ENCODE data around the gene FHL2.
A peak's percentile ranks its signal among the peaks of the same experiment; 100 is the strongest.

FHL2 gene

DNA sequence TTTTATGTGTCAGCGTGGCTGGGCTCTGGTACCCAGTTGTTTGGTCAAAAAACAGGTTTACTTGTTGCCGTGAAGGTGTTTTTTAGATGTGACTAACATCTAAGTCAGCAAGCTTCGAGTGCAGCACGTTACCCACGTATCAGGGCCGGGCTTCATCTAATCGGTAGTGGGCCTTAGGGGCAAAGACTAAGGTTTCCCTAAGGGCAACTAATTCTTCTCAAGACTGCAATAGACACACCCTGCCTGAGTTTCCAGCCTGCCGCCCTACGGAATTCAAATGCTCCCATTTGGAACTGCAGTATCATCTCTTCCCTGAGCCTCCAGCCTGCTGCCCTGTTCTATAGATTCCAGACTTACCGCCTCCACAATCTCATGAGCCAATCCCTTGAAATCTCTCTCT, 27.7 kb downstream of the FHL2 start:
- Histone ChIP-seq H4K20me1 (peaks cover 0 to 6% (median 0%) of the 10 kb centered on the region in 11 experiments; a peak in 1 of 22 replicates), H3K4me3 (no peak overlapping the region), H3K4me1 (peaks cover 0 to 7% (median 0%) of the 10 kb centered on the region in 10 experiments; a peak in 2 of 20 replicates), H3K27me3 (no peaks in the 10 kb centered on the region), H3K36me3 (no peaks in the 10 kb centered on the region), H3K27ac (no peak overlapping the region), H3K9me3 (replicated peaks in 1 of 11) (no peaks in the 10 kb centered on the region), H3K4me2 (no peak overlapping the region), H3K9ac (peak overlapping the region in 1 of 11 experiments; percentile 34; a peak in 1 of 22 replicates)
- TF ChIP-seq Cebpa-rat (IDR thresholded peaks at IDR 0.05) = no peak

DNA sequence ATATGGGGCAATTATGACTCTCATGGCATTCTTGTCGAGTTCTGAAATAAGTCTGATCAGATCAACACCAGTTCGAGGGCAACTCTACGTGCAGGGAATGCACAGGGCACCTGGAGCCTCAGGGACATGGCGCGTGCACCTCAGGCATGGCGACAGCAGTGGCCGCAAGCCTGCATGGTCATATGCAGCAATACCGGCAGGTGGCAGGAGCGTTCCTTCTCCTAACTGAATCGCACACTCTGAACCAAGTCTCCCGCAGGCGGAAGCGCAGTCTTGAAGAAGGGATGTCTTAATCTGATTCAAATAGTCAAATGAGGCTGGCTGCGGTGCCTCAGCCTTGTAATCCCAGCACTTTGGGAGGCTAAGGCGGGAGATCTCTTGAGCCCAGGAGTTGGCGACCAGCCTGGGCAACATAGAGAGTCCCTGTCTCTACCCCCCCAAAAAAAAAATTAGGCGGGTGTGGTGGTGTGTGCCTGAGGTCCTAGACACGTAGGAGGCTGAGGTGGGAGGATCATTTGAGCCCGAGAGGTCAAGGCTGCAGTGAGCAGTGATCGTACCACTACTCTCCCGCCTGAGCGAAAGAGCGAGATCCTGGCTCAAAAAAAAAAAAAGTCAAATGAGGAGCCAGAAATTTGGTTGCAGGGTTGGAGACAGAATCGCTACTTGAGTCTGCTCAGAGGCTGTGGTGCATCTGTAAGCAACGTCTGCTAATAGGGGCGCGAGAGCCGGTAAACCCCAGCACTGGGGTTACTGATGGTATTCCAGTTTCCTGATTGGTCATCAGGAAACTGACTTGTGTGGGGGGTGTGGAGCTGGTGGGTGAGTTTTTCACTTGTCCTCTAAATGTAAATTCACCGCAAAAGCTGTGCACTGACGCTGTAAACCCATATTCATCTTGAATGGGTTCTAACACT, 28.8 kb downstream of the FHL2 start:
- Histone ChIP-seq H3K36me3 (no peaks in the 10 kb centered on the region), H3K27me3 (no peaks in the 10 kb centered on the region), H3K9ac (peak overlapping the region in 2 of 11 experiments; percentile 6 to 10; a peak in 3 of 22 replicates), H3K9me3 (replicated peaks in 1 of 11) (no peaks in the 10 kb centered on the region), H3K27ac (no peak overlapping the region), H3K4me2 (peak overlapping the region in 10 of 11 experiments; percentile 18 to 78 (median 52); a peak in 18 of 22 replicates), H3K4me1 (peaks cover 0 to 10% (median 2%) of the 10 kb centered on the region in 10 experiments; a peak in 5 of 20 replicates), H4K20me1 (peaks cover 0 to 6% (median 0%) of the 10 kb centered on the region in 11 experiments; a peak in 1 of 22 replicates), H3K4me3 (no peak overlapping the region)
- no peak for TF ChIP-seq Cebpa-rat (IDR thresholded peaks at IDR 0.05)

GRCh38 chr2:105368759-105369408, 30.0 kb downstream of the FHL2 start:
- Histone ChIP-seq H3K4me2 (no peak overlapping the region), H3K27ac (no peak overlapping the region), H3K9ac (no peak overlapping the region), H3K36me3 (no peaks in the 10 kb centered on the region), H3K9me3 (replicated peaks in 1 of 11) (no peaks in the 10 kb centered on the region), H4K20me1 (no peaks in the 10 kb centered on the region), H3K4me3 (no peak overlapping the region), H3K27me3 (no peaks in the 10 kb centered on the region), H3K4me1 (peaks cover 0 to 12% (median 3%) of the 10 kb centered on the region in 10 experiments; a peak in 5 of 20 replicates)
- no peak for TF ChIP-seq Cebpa-rat (IDR thresholded peaks at IDR 0.05)

DNA sequence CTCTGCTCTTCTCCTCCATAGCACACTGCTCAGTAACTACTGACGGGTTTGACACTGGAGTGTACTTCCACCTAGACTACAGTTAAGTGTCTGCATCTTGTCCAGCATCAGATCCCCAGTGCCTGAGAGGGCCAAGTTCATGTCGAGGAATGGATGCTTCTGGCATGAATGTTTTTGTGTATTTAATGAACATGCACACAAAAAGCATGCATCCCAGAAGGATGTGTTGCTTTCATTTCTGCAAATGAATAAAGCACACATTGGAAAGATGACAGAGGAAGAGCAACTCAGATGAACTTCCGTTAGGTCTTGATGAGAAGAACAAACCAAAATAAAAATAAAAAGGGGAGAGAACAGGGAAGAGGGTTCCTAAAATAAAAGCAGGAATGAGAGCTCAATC, 33.6 kb downstream of the FHL2 start:
- TF ChIP-seq Cebpa-rat (IDR thresholded peaks at IDR 0.05) = no peak
- no peaks in the 10 kb centered on the region for H3K27me3 ChIP-seq
- no peak overlapping the region for H3K9ac ChIP-seq
- no peak overlapping the region for H3K4me3 ChIP-seq
- peaks cover 0 to 15% (median 4%) of the 10 kb centered on the region in 11 experiments; a peak in 9 of 22 replicates for H3K36me3 ChIP-seq
- no peak overlapping the region for H3K27ac ChIP-seq
- H4K20me1 ChIP-seq = peaks cover 0 to 5% (median 0%) of the 10 kb centered on the region in 11 experiments; a peak in 2 of 22 replicates
- peak overlapping the region in 1 of 11 experiments; percentile 1; a peak in 1 of 22 replicates for H3K4me2 ChIP-seq
- H3K9me3 ChIP-seq (replicated peaks in 1 of 11) = no peaks in the 10 kb centered on the region
- H3K4me1 ChIP-seq = peaks cover 0 to 17% (median 5%) of the 10 kb centered on the region in 10 experiments; a peak in 10 of 20 replicates

GRCh38 chr2:105364436-105365139, 34.3 kb downstream of the FHL2 start:
- no peaks in the 10 kb centered on the region for H3K27me3 ChIP-seq
- peaks cover 3 to 21% (median 7%) of the 10 kb centered on the region in 11 experiments; a peak in 14 of 22 replicates for H3K36me3 ChIP-seq
- H3K27ac ChIP-seq = no peak overlapping the region
- TF ChIP-seq Cebpa-rat (IDR thresholded peaks at IDR 0.05) = no peak
- peaks cover 0 to 13% (median 5%) of the 10 kb centered on the region in 10 experiments; a peak in 9 of 20 replicates for H3K4me1 ChIP-seq
- H4K20me1 ChIP-seq = peaks cover 0 to 5% (median 0%) of the 10 kb centered on the region in 11 experiments; a peak in 2 of 22 replicates
- peak overlapping the region in 1 of 11 experiments; percentile 1; a peak in 1 of 22 replicates for H3K4me2 ChIP-seq
- no peaks in the 10 kb centered on the region for H3K9me3 ChIP-seq (replicated peaks in 1 of 11)
- H3K9ac ChIP-seq = no peak overlapping the region
- no peak overlapping the region for H3K4me3 ChIP-seq

DNA sequence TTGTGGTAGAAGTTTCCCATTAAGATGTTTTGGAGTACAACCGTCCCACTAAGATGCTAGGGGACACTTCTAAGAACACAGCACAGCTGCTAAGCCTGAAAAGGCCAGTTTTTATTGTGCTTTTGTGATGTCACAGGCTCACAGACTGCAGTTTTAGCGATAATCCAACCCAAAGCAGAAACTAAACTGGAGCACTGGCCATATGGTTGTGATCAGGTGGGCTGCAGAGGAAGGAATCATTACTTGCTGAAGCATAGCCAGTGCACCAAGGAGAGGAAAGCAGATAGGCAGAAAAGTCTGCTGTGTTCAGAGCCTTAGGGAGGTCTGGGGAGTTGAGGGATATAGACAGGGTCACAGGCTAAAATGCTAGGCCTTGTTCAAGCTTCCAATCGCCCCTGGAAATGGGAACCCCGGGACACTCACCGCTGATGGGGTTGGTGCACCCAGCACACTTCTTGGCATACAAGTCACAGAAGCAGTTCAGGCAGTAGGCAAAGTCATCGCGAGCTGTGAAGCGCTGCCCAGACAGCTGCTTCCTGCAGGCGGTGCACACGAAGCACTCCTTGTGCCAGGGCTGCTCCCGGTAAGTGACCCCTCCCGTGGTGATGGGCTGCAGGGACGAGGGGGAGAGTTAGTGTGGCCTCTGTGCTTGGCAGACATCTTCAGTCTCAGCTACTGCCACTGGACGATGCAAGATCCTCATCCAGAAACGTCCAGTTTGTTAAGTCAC, 35.8 kb downstream of the FHL2 start:
- Histone ChIP-seq H3K9me3 (replicated peaks in 1 of 11) (no peaks in the 10 kb centered on the region; a peak in 1 of 22 replicates), H3K36me3 (peaks cover 15 to 37% (median 23%) of the 10 kb centered on the region in 11 experiments), H3K4me2 (0 out of 22 replicates have a peak overlapping the region, but pooled peaks of 1 of the 11 experiments have one; percentile 8), H3K4me3 (no peak overlapping the region), H3K4me1 (peaks cover 0 to 13% (median 5%) of the 10 kb centered on the region in 10 experiments; a peak in 9 of 20 replicates), H4K20me1 (peaks cover 0 to 5% (median 0%) of the 10 kb centered on the region in 11 experiments; a peak in 2 of 22 replicates), H3K27me3 (no peaks in the 10 kb centered on the region), H3K27ac (no peak overlapping the region), H3K9ac (no peak overlapping the region)
- no peak for TF ChIP-seq Cebpa-rat (IDR thresholded peaks at IDR 0.05)

DNA sequence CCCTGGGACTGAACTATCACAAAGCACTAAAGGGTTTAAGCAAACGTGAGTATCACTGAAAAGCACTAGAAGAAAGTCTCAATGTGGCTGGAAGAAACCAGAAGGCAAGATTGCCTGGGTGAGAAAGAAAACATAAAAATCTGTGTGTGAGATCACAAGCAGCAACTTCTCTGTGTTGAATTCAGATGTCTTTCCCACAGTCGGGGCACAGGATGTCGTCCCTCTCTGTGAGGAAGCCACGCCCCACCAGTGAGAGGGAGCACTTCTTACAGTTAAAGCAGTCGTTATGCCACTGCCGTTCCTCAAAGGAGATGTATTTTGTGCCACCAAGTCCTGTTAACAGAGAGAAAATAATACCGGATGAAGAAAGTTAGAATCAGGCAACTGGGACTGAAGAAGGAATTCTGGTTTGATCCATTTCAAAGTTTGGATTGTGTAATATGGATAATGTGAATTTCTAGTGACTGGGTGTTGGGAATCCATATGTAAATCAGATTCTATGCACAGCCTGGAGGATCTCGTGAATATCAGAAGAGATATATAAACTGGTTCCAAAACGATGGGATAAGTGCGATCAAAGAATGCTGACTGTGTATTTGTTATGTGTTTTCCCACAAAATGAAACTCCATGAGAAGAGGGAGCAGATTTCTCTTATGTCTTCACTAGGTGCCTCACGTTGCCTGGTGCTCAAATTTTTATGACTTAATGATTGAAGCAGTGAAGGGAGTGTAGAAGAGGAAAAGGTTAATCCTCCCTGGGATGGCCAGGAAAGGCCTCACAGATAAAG, 37.6 kb downstream of the FHL2 start:
- no peak overlapping the region for H3K27ac ChIP-seq
- H3K9ac ChIP-seq = no peak overlapping the region; a peak in 1 of 22 replicates
- no peak overlapping the region for H3K4me3 ChIP-seq
- no peak for TF ChIP-seq Cebpa-rat (IDR thresholded peaks at IDR 0.05)
- no peak overlapping the region for H3K4me2 ChIP-seq
- peaks cover 0 to 13% (median 5%) of the 10 kb centered on the region in 10 experiments; a peak in 9 of 20 replicates for H3K4me1 ChIP-seq
- peaks cover 33 to 54% (median 40%) of the 10 kb centered on the region in 11 experiments for H3K36me3 ChIP-seq
- peaks cover 9 to 16% (median 12%) of the 10 kb centered on the region in 11 experiments for H3K9me3 ChIP-seq (replicated peaks in 1 of 11)
- H3K27me3 ChIP-seq = no peaks in the 10 kb centered on the region
- peaks cover 0 to 5% (median 0%) of the 10 kb centered on the region in 11 experiments; a peak in 2 of 22 replicates for H4K20me1 ChIP-seq
